Measurements from ENCODE around the gene CCDC71L.
A peak's percentile ranks its signal among the peaks of the same experiment; 100 is the strongest.
"Not testable (repeated sequence)": the region's sequence is repeated elsewhere in the genome, so short reads cannot be mapped to it uniquely, and the experiment has no call there.

The CCDC71L gene

GRCh38 chr7:106660862-106661720 is at the start of gene CCDC71L:
TSS of gene CCDC71L (minus strand) at chr7:106661158. CDS start at chr7:106660896, 262 bp downstream.
- DNase-seq: peak; percentile 95

- DNase-seq: not testable (repeated sequence)
Measured at GRCh38 chr7:106709604-106710003, 48.6 kb upstream of the CCDC71L start.

- no peak for DNase-seq
Measured at GRCh38 chr7:106704000-106704840, 43.3 kb upstream of the CCDC71L start.

GRCh38 chr7:106693677-106694353 is 32.9 kb upstream of the CCDC71L start:
- DNase-seq: no peak

GRCh38 chr7:106692450-106693051 is 31.6 kb upstream of the CCDC71L start:
- DNase-seq: no peak

GRCh38 chr7:106688161-106688560 is 27.2 kb upstream of the CCDC71L start:
- not testable (repeated sequence) for DNase-seq

GRCh38 chr7:106683941-106684340 is 23.0 kb upstream of the CCDC71L start:
- DNase-seq: no peak

- DNase-seq: no peak
Measured at GRCh38 chr7:106681815-106682495, 21.0 kb upstream of the CCDC71L start.

GRCh38 chr7:106679153-106679931 is 18.4 kb upstream of the CCDC71L start:
- DNase-seq: no peak

- no peak for DNase-seq
Measured at GRCh38 chr7:106678795-106679152, 17.8 kb upstream of the CCDC71L start.

- DNase-seq: not testable (repeated sequence)
Measured at GRCh38 chr7:106676506-106676905, 15.5 kb upstream of the CCDC71L start.

- DNase-seq: not testable (repeated sequence)
Measured at GRCh38 chr7:106673688-106674087, 12.7 kb upstream of the CCDC71L start.

- DNase-seq: not testable (repeated sequence)
Measured at GRCh38 chr7:106671930-106672329, 11.0 kb upstream of the CCDC71L start.

GRCh38 chr7:106671160-106671559 is 10.2 kb upstream of the CCDC71L start:
- no peak for DNase-seq

GRCh38 chr7:106668861-106669524 is 8.0 kb upstream of the CCDC71L start:
- DNase-seq: no peak

GRCh38 chr7:106666353-106666752 is 5.4 kb upstream of the CCDC71L start:
- DNase-seq: no peak

- no peak for DNase-seq
Measured at GRCh38 chr7:106664343-106664742, 3.4 kb upstream of the CCDC71L start.

GRCh38 chr7:106659963-106660861 is 746 bp downstream of the CCDC71L start:
- peak; percentile 88 for DNase-seq

GRCh38 chr7:106659166-106659962 is 1.6 kb downstream of the CCDC71L start:
- DNase-seq: no peak
